K562 (cell line): ENCODE results near the gene MED13L. TPM values are rescaled to one million over a fixed set of nuclear protein-coding genes. Genes with fewer than 3 reads are reported as not detected.

Source experiments
- ATAC-seq: fragments of 200-7000 bp; cut with Tn5 transposase; 3 replicates; pipeline ENCODE4 v1.9.1; 2020; ENCODE audit warnings: moderate library complexity
- BruUV-seq: library from RNA; stranded (reverse); fragments of 400-500 nt; replicated peaks from 2 replicates; lab custom pipeline; 2021; lab: Mats Ljungman, UMichigan
- CTCF ChIA-PET: fragments of 300-600 bp; formaldehyde crosslinking; extraction: SDS; loops from one replicate; lab custom pipeline; 2021; ENCODE audit warnings: low intra/inter-chr PET ratio; lab: Yijun Ruan, JAX
- POLR2A ChIA-PET: fragments of 300-600, 350-650 bp; sonication (Branson Sonifier 250); formaldehyde crosslinking; extraction: SDS; loops from one replicate; lab custom pipeline; 2021; ENCODE audit warnings: antibody characterized with exemption, inconsistent platforms; lab: Yijun Ruan, JAX
- DNase-seq, 4 experiments: peaks; one replicate each; pipeline versions ENCODE4 v3.0.0 to v3.0.0-alpha.2; 2011 to 2018; ENCODE audit warnings: low spot score in 3 of 4, mixed read lengths in 3 of 4; ENCODE audit errors: extremely low read depth in 1 of 4
- FAIRE-seq: peaks from 2 replicates; lab custom pipeline; 2011; peaks lifted over from hg19 to GRCh38; lab: Jason Lieb, UNC
- H2AFZ ChIP-seq: 2 replicates; pipeline ENCODE4 v1.6.0; 2011; ENCODE audit warnings: low read depth, low read length, control low read depth, inconsistent platforms
- H3K27ac ChIP-seq: fragments of 200-600 bp; 3 replicates; pipeline ENCODE4 v1.8.0; 2011; ENCODE audit warnings: low read depth, mild to moderate bottlenecking, control low read depth, inconsistent platforms, low read length, moderate library complexity, mixed read lengths; ENCODE audit errors: extremely low read depth
- H3K27me3 ChIP-seq, 2 experiments: fragments of 300-600 bp in 1 of 2; 2 replicates in 1 of 2; 3 replicates in 1 of 2; pipeline versions ENCODE4 v1.6.0 to v1.8.0; 2011; ENCODE audit warnings: inconsistent platforms in 2 of 2, low read length in 2 of 2, mild to moderate bottlenecking in 1 of 2, mixed read lengths in 1 of 2, moderate library complexity in 1 of 2; ENCODE audit not compliant: control insufficient read depth in 2 of 2, insufficient read depth in 2 of 2
- H3K36me3 ChIP-seq: fragments of 300-600 bp; 3 replicates; pipeline ENCODE4 v1.8.0; 2011; ENCODE audit warnings: mild to moderate bottlenecking, low read length, inconsistent platforms; ENCODE audit not compliant: control insufficient read depth, insufficient read depth
- H3K4me1 ChIP-seq, 2 experiments: fragments of 200-600 bp in 1 of 2; replicated peaks in 1 of 2; 2 replicates in 1 of 2; 3 replicates in 1 of 2; pipeline versions ENCODE4 v1.5.1 to v1.8.0; 2011; ENCODE audit warnings: inconsistent platforms in 2 of 2, low read length in 2 of 2, mild to moderate bottlenecking in 1 of 2, mixed read lengths in 1 of 2, moderate library complexity in 1 of 2; ENCODE audit not compliant: control insufficient read depth in 2 of 2, insufficient read depth in 2 of 2
- H3K4me2 ChIP-seq: 2 replicates; pipeline ENCODE4 v1.6.1; 2011; ENCODE audit warnings: low read length, control low read depth, inconsistent platforms, mixed read lengths; ENCODE audit not compliant: insufficient read depth
- H3K4me3 ChIP-seq: fragments of 200-600 bp; sonication (generic), shearing (Covaris generic); 2 replicates; pipeline ENCODE4 v1.5.1; 2016; ENCODE audit warnings: control low read depth, inconsistent platforms
- H3K79me2 ChIP-seq: fragments of 200-600 bp; 3 replicates; pipeline ENCODE4 v1.8.0; 2011; ENCODE audit warnings: low read length, inconsistent platforms; ENCODE audit not compliant: control insufficient read depth, insufficient read depth
- H3K9ac ChIP-seq, 2 experiments: 2 replicates each; pipeline versions ENCODE4 v1.6.0 to v1.6.1; 2011; ENCODE audit warnings: low read depth in 2 of 2, low read length in 2 of 2, control low read depth in 1 of 2, inconsistent platforms in 1 of 2, mild to moderate bottlenecking in 1 of 2, mixed read lengths in 1 of 2; ENCODE audit not compliant: insufficient read depth in 1 of 2
- H3K9me1 ChIP-seq: one replicate; pipeline ENCODE4 v1.6.0; 2011; ENCODE audit warnings: inconsistent platforms, mild to moderate bottlenecking, low read length, moderate library complexity; ENCODE audit not compliant: control insufficient read depth, insufficient read depth
- H3K9me3 ChIP-seq: replicated peaks from 2 replicates; pipeline ENCODE4 v1.5.1; 2011; ENCODE audit warnings: low read depth, low read length, inconsistent platforms; ENCODE audit not compliant: control insufficient read depth, insufficient read depth
- H4K20me1 ChIP-seq: replicated peaks from 2 replicates; pipeline ENCODE4 v1.6.1; 2011; ENCODE audit warnings: low read length, inconsistent platforms, mixed read lengths; ENCODE audit not compliant: control insufficient read depth, insufficient read depth
- CBFB ChIP-seq: sonication (generic); formaldehyde crosslinking; IDR thresholded peaks from 2 replicates; pipeline ENCODE4 v1.4.0; 2020; ENCODE audit warnings: mild to moderate bottlenecking, missing genetic modification reagents
- DDX20 ChIP-seq: fragments of 450-650 bp; IDR thresholded peaks from 2 replicates; pipeline ENCODE4 v1.6.1; 2016; ENCODE audit warnings: missing genetic modification characterization, low read depth, mild to moderate bottlenecking, missing compliant biosample characterization, moderate library complexity
- HOXB6 ChIP-seq: fragments of 250-450 bp; sonication (Bioruptor Pico); IDR thresholded peaks from 2 replicates; pipeline ENCODE4 v1.5.1; 2022; ENCODE audit warnings: mild to moderate bottlenecking, borderline replicate concordance
- MGA ChIP-seq: fragments of 450-650 bp; IDR thresholded peaks from 2 replicates; pipeline ENCODE4 v1.6.1; 2016; ENCODE audit warnings: mild to moderate bottlenecking, moderate library complexity
- MTA2 ChIP-seq: fragments of 450-650 bp; IDR thresholded peaks from 2 replicates; pipeline ENCODE4 v1.6.1; 2016; ENCODE audit warnings: low read depth
- RBM14 ChIP-seq: fragments of 200-400 bp; formaldehyde crosslinking; IDR thresholded peaks from 2 replicates; pipeline ENCODE4 v1.6.1; 2018; ENCODE audit warnings: low read depth, mild to moderate bottlenecking, low read length, moderate library complexity, borderline replicate concordance; ENCODE audit not compliant: insufficient read depth
- TCF15 ChIP-seq: fragments of 250-450 bp; sonication (Bioruptor Pico); IDR thresholded peaks from 2 replicates; pipeline ENCODE4 v1.8.0; 2022; ENCODE audit warnings: moderate library complexity, mild to moderate bottlenecking, inconsistent platforms
- ZBTB49 ChIP-seq: sonication (generic); formaldehyde crosslinking; IDR thresholded peaks from 2 replicates; pipeline ENCODE4 v1.8.0; 2022; ENCODE audit warnings: missing genetic modification reagents, mild to moderate bottlenecking, borderline replicate concordance
- WGBS: fragments of 100-300 bp; shearing (Covaris generic); methylation state at CpG from one replicate; pipeline ENCODE4 v1.1.6; 2016; ENCODE audit warnings: low coverage, mixed read lengths; ENCODE audit not compliant: insufficient coverage; ENCODE audit errors: missing lambda C conversion rate; 5-methylcytosine and 5-hydroxymethylcytosine counted together
- in situ Hi-C: fragments of 300-500 bp; cut with MboI; formaldehyde crosslinking; loops from 4 replicates; pipeline ENCODE4 v1.15.0; 2018; ENCODE audit warnings: inconsistent platforms, mixed read lengths
- intact Hi-C: fragments of 100-400 bp; cut with micrococcal nuclease; formaldehyde crosslinking; loops from 2 replicates; pipeline ENCODE4 v1.14.2; 2022
- polyA plus RNA-seq, 8 experiments: library from polyadenylated mRNA; depleted of rRNA in 4 of 8; stranded (reverse) in 5 of 8; unstranded in 3 of 8; fragments of >200 nt; fragmentation: Nextera tagmentation in 2 of 8; fragmentation: Illumina TruSeq in 1 of 8; extraction: Ambion mirVana in 2 of 8; extraction: Trizol in 1 of 8; gene quantifications; 2 replicates each; pipeline versions ENCODE4 v1.2.1 to v1.2.3, GENCODE V29; 2011 to 2014; ENCODE audit warnings: inconsistent platforms in 1 of 8, missing spikeins in 1 of 8
- total RNA-seq, 7 experiments: library from RNA; depleted of rRNA in 6 of 7; stranded (reverse); fragments of >200 nt in 6 of 7; fragmentation: Illumina TruSeq in 2 of 7; extraction: Trizol in 2 of 7; gene quantifications; 2 replicates each; pipeline versions ENCODE4 v1.2.1 to v1.2.3, GENCODE V29; 2011 to 2021; ENCODE audit warnings: low replicate concordance in 1 of 7

MED13L gene
- total and polyA plus RNA-seq, 9 of the 15 experiments (the other 6 are each of a cell fraction or from before 2014, with no cell fraction given), result 13.4 to 90.3 (median 36.9) TPM

- ATAC-seq, result no peak
- no TSS peak for BruUV-seq
- ChIA-PET CTCF (no interaction called here), POLR2A (interaction anchor here (0.6 to 0.7 kb wide), 2 partner anchors 117 to 710 kb away, joined by 3 to 4 read pairs; no protein-coding TSS in a partner anchor)
- in situ Hi-C loops, result loop anchor here (25.0 kb wide), 1 partner anchor 1947 kb away; no protein-coding TSS in a partner anchor
- Histone ChIP-seq H3K9me1 (no peaks in the 10 kb centered on the region), H3K4me1 (no peaks in the 10 kb centered on the region), H3K4me3 (no peak overlapping the region), H3K36me3 (no peaks in the 10 kb centered on the region), H3K27ac (no peak overlapping the region), H3K9me3 (no peaks in the 10 kb centered on the region), H3K4me2 (no peak overlapping the region), H3K27me3 (peaks cover 0 to 2% of the 10 kb centered on the region in 2 experiments; a peak in 1 of 5 replicates), H2AFZ (no peak overlapping the region), H4K20me1 (no peaks in the 10 kb centered on the region), H3K9ac (no peak overlapping the region), H3K79me2 (no peaks in the 10 kb centered on the region)
- WGBS, result 2% methylated on average over 3 of the region's 3 CpGs
- FAIRE-seq, result no peak
- intact Hi-C loops, result no loop called here
- DNase-seq, result no peak
- no peak for TF ChIP-seq MTA2
- TF ChIP-seq CBFB, result no peak
- no peak for TF ChIP-seq DDX20 (tag)
- no peak for TF ChIP-seq MGA
- TF ChIP-seq HOXB6 (CRISPR knock-in tag), result no peak
- no peak for TF ChIP-seq RBM14
- no peak for TF ChIP-seq TCF15 (CRISPR knock-in tag)
- no peak for TF ChIP-seq ZBTB49 (CRISPR knock-in tag)
Measured at GRCh38 chr12:115934046-115934445, 343.4 kb downstream of the MED13L start.
